HG03060 (cell line): ENCODE measurements around the gene DDHD1.
"Not testable (repeated sequence)": the region's sequence is repeated elsewhere in the genome, so short reads cannot be mapped to it uniquely, and the experiment has no call there.

ENCODE experiments used
- ATAC-seq: cut with Tn5 transposase; IDR thresholded peaks from one replicate; pipeline ENCODE4 v1.9.1; 2021; ENCODE audit warnings: low read depth, moderate number of reproducible peaks; ENCODE audit not compliant: unreplicated experiment

Gene DDHD1

DNA sequence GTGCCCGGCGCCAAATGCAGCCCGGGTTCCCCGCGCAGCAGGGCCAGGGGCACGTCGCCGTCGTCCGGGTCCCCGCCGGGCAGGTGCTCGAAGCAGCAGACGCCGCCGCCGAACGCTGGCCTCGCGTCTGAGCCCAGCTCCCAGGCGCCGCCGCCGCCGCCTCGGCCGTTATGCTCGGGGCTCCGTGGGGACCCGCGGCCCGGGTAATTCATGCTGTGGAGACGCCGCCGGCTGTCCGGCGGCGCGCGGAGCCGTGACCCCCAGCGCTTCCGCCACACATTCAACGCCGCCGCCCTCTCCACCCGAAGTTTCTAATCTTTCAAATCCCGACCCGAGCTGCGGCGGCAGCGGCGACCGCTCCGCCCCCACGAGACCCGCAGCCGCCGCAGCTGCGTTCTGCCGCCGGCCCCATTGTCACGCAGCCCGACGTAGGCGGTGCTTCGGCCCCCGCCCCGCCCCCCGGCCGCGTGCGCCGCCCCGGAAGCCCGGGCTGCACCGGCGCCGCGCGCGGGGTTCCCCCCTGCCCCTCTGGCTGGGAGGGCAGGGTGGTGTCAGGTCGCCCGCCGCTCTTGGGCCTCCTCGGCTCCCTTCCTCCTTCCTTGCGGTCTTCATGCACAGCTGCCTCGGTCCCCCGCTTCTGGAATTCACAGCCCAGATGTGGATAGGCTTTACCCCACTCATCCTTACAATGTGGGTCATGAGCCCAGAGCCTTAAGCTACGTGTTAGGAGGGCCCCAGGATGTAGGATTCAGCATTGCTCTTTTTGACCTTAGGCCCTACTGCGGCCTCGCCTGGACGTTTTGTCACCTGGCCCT, at the start of gene DDHD1:
Gene DDHD1 (minus strand): TSS at position 437 of the 815 bp plus-strand sequence. CDS start 225 bp downstream, at position 212.
- ATAC-seq: no peak

GRCh38 chr14:53195949-53196348, 42.8 kb upstream of the DDHD1 start:
- ATAC-seq: no peak

GRCh38 chr14:53193193-53193592, 40.1 kb upstream of the DDHD1 start:
- no peak for ATAC-seq

DNA sequence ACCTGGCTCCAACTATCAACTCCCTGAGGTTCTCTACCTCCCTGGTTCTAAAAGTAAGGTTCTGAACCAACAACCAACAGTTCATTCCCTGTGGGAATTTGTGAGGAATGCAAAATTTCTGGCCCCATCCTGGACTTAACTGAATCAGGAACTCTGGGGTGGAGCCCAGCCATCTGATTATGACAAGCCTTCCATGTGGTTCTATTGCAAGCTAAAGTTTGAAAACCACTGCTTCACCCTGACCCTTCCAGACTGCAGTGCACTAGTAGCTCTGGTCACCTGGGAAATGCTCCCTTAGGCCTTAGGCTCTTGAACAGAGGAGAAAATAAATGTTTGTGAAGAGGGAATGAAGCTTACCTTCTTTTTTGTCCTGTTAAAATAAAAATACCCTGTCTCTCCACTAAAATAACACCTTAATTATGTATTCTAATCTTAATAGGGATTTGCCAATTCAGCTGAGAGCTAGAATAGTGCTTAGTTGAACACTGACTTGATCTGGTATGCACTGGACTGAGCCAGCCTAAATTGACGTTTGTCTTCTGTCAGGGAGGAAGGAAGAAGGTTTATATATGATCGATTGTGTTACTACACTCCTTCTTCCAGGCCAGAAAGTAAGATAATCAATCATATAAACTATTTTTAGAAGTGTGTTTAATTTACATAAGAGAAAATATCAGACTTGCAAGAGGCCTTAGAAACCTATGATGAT, 39.1 kb upstream of the DDHD1 start:
- no peak for ATAC-seq

GRCh38 chr14:53190938-53191337, 37.8 kb upstream of the DDHD1 start:
- ATAC-seq: no peak

GRCh38 chr14:53187921-53188463, 34.9 kb upstream of the DDHD1 start:
- ATAC-seq: no peak

DNA sequence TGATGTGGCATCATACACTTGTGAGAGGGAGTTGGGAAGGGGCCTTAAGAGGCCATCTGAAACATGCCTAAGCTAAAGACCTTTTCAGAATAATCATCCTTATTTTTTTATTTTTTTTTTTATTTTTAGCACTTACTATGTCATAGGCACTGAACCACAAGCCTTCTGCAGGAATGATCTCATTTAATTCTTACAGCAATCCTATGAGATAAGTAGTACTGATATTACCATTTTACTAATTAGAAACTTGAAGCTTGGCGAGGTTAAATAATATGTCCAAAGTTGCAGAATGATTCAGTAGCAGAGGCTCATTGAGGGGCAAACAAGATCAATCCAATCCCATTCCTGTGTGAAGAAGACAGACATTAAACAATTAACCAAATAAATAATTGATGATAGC, 33.4 kb upstream of the DDHD1 start:
- no peak for ATAC-seq

DNA sequence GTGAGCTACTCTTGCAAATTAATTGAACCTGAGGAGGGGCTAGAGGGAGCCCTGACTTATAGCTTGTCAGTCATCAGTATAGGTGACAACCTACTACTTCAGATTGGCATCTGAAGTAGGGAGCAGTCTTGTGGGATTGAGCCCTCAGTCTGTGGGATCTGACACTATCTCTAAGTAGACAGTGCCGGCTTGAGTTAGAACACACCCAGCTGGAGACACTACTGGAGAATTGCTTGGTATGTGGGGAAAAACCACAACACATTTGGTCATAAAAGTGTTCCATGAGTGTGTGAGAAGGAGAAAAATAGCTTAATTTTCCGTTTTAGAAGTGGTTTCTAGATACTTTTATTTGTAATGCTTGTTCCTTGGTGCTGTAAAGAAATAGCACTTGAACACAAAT, 30.5 kb upstream of the DDHD1 start:
- no peak for ATAC-seq

- ATAC-seq: no peak
These were observed 29.9 kb upstream of the DDHD1 start for GRCh38 chr14:53183056-53183455.

DNA sequence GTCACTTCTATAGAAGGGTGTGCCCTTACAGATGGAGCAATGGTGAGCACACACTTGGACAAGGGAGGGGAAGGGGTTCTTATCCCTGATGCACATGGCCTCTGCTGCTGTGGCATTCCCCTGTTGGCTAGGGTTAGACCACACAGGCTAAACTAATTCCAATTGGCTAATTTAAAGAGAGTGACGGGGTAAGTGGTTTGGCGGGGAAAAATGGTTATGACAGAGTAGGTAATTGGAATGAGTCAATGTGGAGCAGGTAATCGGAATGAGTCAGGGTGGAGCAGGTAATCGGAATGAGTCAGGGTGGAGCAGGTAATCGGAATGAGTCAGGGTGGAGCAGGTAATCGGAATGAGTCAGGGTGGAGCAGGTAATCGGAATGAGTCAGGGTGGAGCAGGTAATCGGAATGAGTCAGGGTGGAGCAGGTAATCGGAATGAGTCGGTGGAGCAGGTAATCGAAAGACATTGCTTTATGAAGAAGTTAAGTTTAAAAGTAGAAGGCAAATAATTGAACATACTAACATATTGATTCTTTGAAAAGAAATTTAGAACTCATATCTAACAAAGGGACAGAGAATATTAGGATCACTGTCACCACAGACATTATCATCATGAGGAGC, 28.4 kb upstream of the DDHD1 start:
- not testable (repeated sequence) for ATAC-seq

DNA sequence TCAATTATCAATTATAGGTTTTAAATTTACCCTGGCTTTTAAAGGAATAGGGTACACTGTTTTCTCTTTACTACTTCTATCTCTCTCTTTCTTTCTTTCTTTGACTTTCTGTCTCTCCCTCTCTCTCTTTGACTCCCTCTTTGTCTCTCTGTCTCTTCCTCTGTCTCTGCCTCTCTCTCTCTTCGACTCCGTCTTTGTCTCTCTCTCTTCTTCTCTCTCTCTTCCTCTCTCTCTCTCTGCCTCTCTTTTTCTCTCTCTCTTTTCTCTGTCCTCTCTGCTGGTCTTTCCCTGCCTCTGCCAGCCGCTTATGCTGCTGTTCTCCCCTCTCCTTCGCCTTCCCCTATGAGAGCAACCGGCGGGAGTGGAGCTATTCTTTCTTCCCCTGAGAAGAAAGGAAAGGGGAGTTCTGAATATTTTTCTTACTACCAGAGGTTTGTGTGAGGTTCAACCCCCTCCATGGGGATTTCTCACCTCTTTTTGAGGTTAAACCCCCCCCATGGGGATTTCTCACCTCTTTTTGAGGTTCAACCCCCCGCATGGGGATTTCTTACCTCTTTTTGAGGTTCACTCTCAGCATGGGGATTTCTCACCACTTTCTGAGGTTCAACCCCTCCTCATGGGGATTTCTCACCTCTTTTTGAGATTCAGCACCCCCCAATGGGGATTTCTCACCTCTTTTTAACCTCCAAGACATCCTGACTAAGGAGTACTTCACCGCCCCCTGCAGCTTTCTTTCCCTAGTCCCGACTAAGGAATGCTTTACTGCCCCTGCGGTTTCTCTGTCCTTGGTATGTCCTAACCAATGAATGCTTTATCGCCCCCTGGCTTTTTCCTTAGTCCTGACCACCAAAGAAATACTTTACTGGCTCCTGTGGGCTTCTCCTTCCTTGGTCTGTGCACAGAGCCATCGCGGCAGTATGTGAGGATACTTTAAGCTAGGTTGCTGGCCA, 27.4 kb upstream of the DDHD1 start:
- no peak for ATAC-seq

DNA sequence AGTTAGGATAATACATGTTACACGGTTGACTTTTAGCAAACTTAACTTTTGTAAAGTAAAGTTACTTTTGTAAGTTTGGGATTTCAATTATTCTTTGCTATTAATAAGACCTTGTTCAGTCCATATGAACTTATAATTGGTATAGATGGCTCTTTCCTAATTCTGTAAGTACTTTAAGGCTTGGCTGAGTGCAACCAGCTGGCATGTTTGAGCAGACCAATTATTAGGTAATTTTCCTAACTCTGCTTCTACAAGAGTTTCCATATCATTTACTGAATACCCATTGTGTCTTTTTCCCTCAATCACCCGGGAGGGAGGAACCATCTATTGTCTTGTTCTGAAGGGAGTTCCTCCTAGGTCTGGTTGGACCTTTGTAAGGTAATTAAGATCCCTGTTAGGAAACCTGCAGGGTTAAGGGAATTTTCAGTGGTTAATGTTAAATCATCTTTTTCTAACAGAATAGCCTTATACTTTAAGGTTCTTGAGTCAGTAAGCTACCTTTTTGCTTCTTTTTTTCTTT, 26.4 kb upstream of the DDHD1 start:
- ATAC-seq: not testable (repeated sequence)

DNA sequence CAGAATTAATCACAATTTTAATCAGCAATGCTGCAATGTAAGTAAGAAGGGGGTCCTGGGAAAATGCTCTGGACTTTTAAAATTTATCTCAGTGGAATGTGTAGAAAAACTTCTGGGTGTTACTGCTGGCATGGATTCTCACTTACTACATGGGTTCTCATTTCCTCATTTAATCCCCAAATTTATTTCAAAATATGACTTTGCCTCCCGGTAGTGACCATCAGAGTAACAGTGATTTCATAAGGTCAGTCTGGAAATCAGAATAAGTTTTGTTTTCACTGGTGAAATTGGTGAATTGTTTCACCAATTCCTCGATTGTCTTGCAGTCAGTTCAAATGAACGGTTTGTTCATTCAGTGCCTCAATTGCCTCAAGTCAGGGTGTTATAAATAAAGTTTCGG, 22.3 kb upstream of the DDHD1 start:
- no peak for ATAC-seq

DNA sequence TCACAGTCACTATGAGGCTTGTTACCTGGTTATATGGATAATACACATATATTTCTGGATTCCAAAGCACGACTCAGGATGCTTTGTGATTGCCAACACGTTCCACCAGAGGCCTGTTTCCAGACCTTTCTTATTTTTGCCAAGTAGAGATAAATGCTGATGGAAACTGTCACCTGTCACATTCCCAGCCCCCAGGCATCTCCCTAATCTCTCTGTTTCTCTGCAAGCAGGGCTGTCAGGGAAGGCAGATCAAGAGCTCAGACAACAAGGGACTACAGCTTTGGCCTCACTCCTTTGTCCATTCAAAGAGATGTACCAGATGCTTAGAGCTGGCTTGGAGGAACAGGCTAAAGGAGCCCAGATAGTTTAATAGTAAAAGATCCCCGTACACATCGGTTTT, 21.8 kb upstream of the DDHD1 start:
- ATAC-seq: no peak

DNA sequence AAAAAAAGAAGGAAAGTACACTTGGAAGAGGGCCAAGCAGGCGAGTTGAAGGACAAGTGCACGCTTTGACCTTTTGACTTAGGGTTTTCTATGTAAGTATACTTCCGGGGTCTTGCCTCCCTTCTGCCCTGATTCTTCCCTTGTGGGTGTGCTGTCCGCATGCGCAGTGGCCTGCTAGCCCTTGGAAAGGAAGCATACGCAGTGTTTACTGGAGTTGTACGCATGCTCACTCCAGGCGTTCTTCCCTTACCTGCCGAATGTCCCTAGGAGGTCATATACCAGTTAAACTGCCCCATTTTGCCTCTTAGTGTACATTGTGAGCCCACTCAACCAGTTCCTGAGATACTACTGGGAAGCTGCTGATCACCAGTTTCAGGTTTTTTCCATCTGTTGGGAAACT, 15.7 kb upstream of the DDHD1 start:
- ATAC-seq: no peak

DNA sequence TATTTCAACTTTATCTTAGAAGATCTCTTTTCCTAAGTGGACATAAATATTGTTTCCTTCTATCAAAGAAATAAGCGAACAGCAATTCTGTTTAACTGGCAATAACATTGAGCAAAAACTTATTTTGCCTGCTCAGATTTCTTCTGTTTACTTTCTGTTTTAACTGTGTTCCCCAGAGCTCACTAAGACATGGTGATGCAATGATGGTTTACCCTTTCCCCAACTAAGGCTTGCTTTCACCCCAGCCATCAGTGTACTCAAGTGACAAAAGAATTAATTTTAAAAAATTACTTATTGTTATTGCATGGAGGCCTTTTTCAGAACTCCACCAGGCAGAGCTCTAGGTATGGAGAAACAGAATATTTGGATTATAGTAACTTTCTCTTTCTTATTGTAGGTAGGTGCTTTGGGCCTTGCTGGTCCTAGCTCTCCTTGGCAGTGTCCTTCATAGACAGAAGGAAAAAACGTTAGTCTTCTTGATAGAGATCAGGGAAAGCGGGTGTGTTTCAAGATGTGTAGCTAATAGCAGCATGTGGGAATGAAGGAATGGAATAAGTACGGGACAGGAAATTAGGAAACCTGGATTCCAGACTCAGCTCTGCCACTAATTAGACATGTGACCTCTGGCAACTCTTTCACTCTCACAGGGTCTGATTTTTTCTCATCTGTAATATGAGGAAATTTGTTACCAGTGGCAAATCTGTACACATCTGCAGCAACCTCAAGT, 14.6 kb upstream of the DDHD1 start:
- ATAC-seq: no peak

DNA sequence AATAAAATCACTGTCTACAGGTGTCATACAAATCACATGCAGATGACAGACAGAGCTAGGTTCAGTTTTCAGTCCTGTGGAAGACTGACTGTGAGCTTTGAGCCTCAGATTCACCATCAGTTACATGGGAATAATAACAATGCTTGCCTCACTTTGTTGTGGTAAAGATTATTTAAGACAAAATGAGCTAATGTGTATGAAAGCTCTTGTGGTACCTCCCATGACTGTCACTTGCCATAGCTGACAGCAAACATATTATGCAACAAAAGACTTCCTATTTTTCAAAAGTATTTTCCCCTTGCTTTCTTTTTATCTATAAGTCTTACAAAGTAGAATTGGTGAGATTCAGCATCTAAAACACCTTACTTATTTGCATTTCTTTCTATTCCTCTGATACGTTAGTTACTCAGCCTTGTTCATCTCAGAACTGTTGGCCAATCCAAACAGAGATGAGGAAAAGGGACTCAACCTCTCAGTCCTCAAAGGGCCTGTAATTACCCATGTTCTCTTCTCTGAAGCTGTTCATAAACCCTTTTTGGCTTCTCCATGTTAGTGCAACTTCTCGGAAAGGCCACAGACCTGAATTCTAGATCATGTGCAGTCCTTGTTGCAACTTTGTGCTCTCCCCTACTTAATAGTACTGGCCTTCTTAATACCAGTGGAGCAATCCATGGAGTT, 8.8 kb upstream of the DDHD1 start:
- ATAC-seq: no peak

- no peak for ATAC-seq
These were observed 3.1 kb upstream of the DDHD1 start for GRCh38 chr14:53156238-53156637.

DNA sequence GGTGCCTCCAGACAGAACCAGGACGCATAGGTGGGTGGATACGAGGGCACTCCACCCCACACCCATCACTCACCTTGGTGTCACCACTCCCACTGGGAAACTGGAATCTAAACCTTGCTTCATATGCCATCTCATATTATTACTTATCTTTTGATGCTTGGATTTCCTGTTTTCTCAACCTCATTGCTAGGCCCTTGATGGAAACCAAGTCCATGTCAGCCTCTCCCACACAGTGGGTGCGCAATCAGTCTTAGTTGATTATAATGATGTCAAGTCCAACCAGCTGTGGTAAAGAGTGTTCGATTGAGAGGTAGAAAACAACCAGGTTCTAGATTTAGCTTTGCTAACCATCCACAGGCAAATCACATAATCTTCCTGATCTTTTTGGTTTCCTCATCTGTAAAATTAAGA, 584 bp upstream of the DDHD1 start:
- ATAC-seq: no peak
